ENCODE measurements around the gene COL6A2. TPM values are rescaled to one million over a fixed set of nuclear protein-coding genes. Genes with fewer than 3 reads are reported as not detected.

COL6A2 gene
- total RNA-seq, 2 donors from 2014 or later: 0.88 to 4.2 TPM

GRCh38 chr21:46121286-46122221 lies 23.6 kb downstream of the COL6A2 start:
- no peaks in the 10 kb centered on the region for H3K9me3 Mint-ChIP-seq
- H3K27ac Mint-ChIP-seq: no peak overlapping the region
- no peaks in the 10 kb centered on the region for H3K27me3 Mint-ChIP-seq
- DNase-seq (ENCODE audit: low spot score) (peak; percentile 39), ATAC-seq (no peak)
- H3K36me3 Mint-ChIP-seq: no peaks in the 10 kb centered on the region
- H3K4me3 Mint-ChIP-seq: no peak overlapping the region
- H3K4me1 Mint-ChIP-seq (ENCODE audit: low read depth in 2 of 2): no peaks in the 10 kb centered on the region

- Mint-ChIP-seq H3K27me3 (no peaks in the 10 kb centered on the region), H3K4me3 (no peak overlapping the region), H3K36me3 (no peaks in the 10 kb centered on the region), H3K4me1 (ENCODE audit: low read depth in 2 of 2) (no peaks in the 10 kb centered on the region), H3K27ac (no peak overlapping the region), H3K9me3 (no peaks in the 10 kb centered on the region)
- no peak for ATAC-seq
- peak; percentile 42 for DNase-seq (ENCODE audit: low spot score)
These were observed 24.3 kb downstream of the COL6A2 start for GRCh38 chr21:46122237-46122671.

- no peaks in the 10 kb centered on the region for H3K27me3 Mint-ChIP-seq
- H3K4me1 Mint-ChIP-seq (ENCODE audit: low read depth in 2 of 2): no peaks in the 10 kb centered on the region
- no peak overlapping the region for H3K27ac Mint-ChIP-seq
- ATAC-seq (no peak), DNase-seq (ENCODE audit: low spot score) (peak; percentile 40)
- no peak overlapping the region for H3K4me3 Mint-ChIP-seq
- H3K9me3 Mint-ChIP-seq: no peaks in the 10 kb centered on the region
- no peaks in the 10 kb centered on the region for H3K36me3 Mint-ChIP-seq
These were observed 25.1 kb downstream of the COL6A2 start for GRCh38 chr21:46122758-46123683.

GRCh38 chr21:46124083-46124925 lies 26.4 kb downstream of the COL6A2 start:
- Mint-ChIP-seq H3K9me3 (no peaks in the 10 kb centered on the region), H3K4me1 (ENCODE audit: low read depth in 2 of 2) (no peaks in the 10 kb centered on the region), H3K27ac (no peak overlapping the region), H3K4me3 (no peak overlapping the region), H3K36me3 (no peaks in the 10 kb centered on the region), H3K27me3 (no peaks in the 10 kb centered on the region)
- no peak for ATAC-seq
- peak; percentile 53 for DNase-seq (ENCODE audit: low spot score)

- Mint-ChIP-seq H3K27ac (no peak overlapping the region), H3K27me3 (no peaks in the 10 kb centered on the region), H3K9me3 (no peaks in the 10 kb centered on the region), H3K4me1 (ENCODE audit: low read depth in 2 of 2) (no peaks in the 10 kb centered on the region), H3K4me3 (no peak overlapping the region), H3K36me3 (no peaks in the 10 kb centered on the region)
- ATAC-seq (no peak), DNase-seq (ENCODE audit: low spot score) (peak; percentile 55)
These were observed 27.3 kb downstream of the COL6A2 start for GRCh38 chr21:46124926-46125845.

GRCh38 chr21:46125846-46126301 lies 28.0 kb downstream of the COL6A2 start:
- H3K27me3 Mint-ChIP-seq: no peaks in the 10 kb centered on the region
- no peaks in the 10 kb centered on the region for H3K36me3 Mint-ChIP-seq
- H3K4me1 Mint-ChIP-seq (ENCODE audit: low read depth in 2 of 2): no peaks in the 10 kb centered on the region
- no peaks in the 10 kb centered on the region for H3K9me3 Mint-ChIP-seq
- no peak for ATAC-seq
- peak; percentile 60 for DNase-seq (ENCODE audit: low spot score)
- H3K27ac Mint-ChIP-seq: no peak overlapping the region
- H3K4me3 Mint-ChIP-seq: no peak overlapping the region

GRCh38 chr21:46126309-46127238 lies 28.7 kb downstream of the COL6A2 start:
- no peak overlapping the region for H3K27ac Mint-ChIP-seq

GRCh38 chr21:46127239-46128105 lies 29.6 kb downstream of the COL6A2 start:
- no peak for ATAC-seq
- H3K27me3 Mint-ChIP-seq: no peaks in the 10 kb centered on the region
- H3K36me3 Mint-ChIP-seq: no peaks in the 10 kb centered on the region
- H3K27ac Mint-ChIP-seq: no peak overlapping the region
- no peak overlapping the region for H3K4me3 Mint-ChIP-seq
- DNase-seq (ENCODE audit: low spot score): peak; percentile 53
- H3K9me3 Mint-ChIP-seq: no peaks in the 10 kb centered on the region
- H3K4me1 Mint-ChIP-seq (ENCODE audit: low read depth in 2 of 2): no peaks in the 10 kb centered on the region

More at GRCh38 chr21:46126309-46127238, 28.7 kb downstream of the COL6A2 start:
- ATAC-seq (no peak), DNase-seq (ENCODE audit: low spot score) (peak; percentile 57)
- H3K36me3 Mint-ChIP-seq: no peaks in the 10 kb centered on the region
- no peaks in the 10 kb centered on the region for H3K9me3 Mint-ChIP-seq
- H3K4me1 Mint-ChIP-seq (ENCODE audit: low read depth in 2 of 2): no peaks in the 10 kb centered on the region
- no peaks in the 10 kb centered on the region for H3K27me3 Mint-ChIP-seq
- no peak overlapping the region for H3K4me3 Mint-ChIP-seq

GRCh38 chr21:46128106-46128932 lies 30.4 kb downstream of the COL6A2 start:
- Mint-ChIP-seq H3K9me3 (no peaks in the 10 kb centered on the region), H3K4me3 (no peak overlapping the region), H3K27ac (no peak overlapping the region), H3K4me1 (ENCODE audit: low read depth in 2 of 2) (no peaks in the 10 kb centered on the region), H3K27me3 (no peaks in the 10 kb centered on the region), H3K36me3 (no peaks in the 10 kb centered on the region)
- DNase-seq (ENCODE audit: low spot score): peak; percentile 34
- no peak for ATAC-seq

GRCh38 chr21:46128933-46129571 lies 31.1 kb downstream of the COL6A2 start:
- DNase-seq (ENCODE audit: low spot score): peak; percentile 44
- Mint-ChIP-seq H3K4me1 (ENCODE audit: low read depth in 2 of 2) (no peaks in the 10 kb centered on the region), H3K27ac (no peak overlapping the region), H3K36me3 (no peaks in the 10 kb centered on the region), H3K27me3 (no peaks in the 10 kb centered on the region), H3K4me3 (no peak overlapping the region), H3K9me3 (no peaks in the 10 kb centered on the region)
- ATAC-seq: no peak
